ENCODE results near the gene DPM2. TPM values are rescaled to one million over a fixed set of nuclear protein-coding genes. Genes with fewer than 3 reads are reported as not detected.
A peak's percentile ranks its signal among the peaks of the same experiment; 100 is the strongest.

The DPM2 gene
- total RNA-seq, 1 donor from 2014 or later: 32.7 TPM

- Histone ChIP-seq H3K9me3 (ENCODE audit: insufficient read depth, low read depth, low read length) (no peaks in the 10 kb centered on the region), H3K4me3 (ENCODE audit: insufficient read depth, low read depth, low read length) (no peak overlapping the region), H3K9ac (ENCODE audit: low read length) (no peak overlapping the region), H3K27ac (ENCODE audit: low read depth, low read length) (no peak overlapping the region), H3K27me3 (ENCODE audit: insufficient read depth, low read length) (no peaks in the 10 kb centered on the region), H3K4me1 (ENCODE audit: insufficient read depth, low read length) (peaks cover 9% of the 10 kb centered on the region), H2AFZ (ENCODE audit: low read depth, low read length) (no peak overlapping the region), H4K20me1 (ENCODE audit: insufficient read depth, low read length) (peaks cover 16% of the 10 kb centered on the region), H3K79me2 (ENCODE audit: insufficient read depth, low read length) (peaks cover 13% of the 10 kb centered on the region), H3K4me2 (ENCODE audit: low read length) (no peak overlapping the region), H3K36me3 (ENCODE audit: insufficient read depth, low read length) (no peaks in the 10 kb centered on the region)
- no peak overlapping the region for H3K27ac Mint-ChIP-seq (ENCODE audit: unreplicated experiment)
- no peak for TF ChIP-seq CTCF (IDR thresholded peaks at IDR 0.05; ENCODE audit: insufficient read depth, low read depth, low read length)
- TF ChIP-seq EZH2 (IDR thresholded peaks at IDR 0.05; ENCODE audit: insufficient read depth, low read length): no peak
- H3K4me1 Mint-ChIP-seq (ENCODE audit: low read depth, unreplicated experiment): peaks cover 2% of the 10 kb centered on the region
- no peak for FAIRE-seq
- no peak overlapping the region for H3K4me3 Mint-ChIP-seq (ENCODE audit: unreplicated experiment)
- no peaks in the 10 kb centered on the region for H3K27me3 Mint-ChIP-seq (ENCODE audit: low read depth, unreplicated experiment)
- no peak for DNase-seq (ENCODE audit: low read depth)
- H3K36me3 Mint-ChIP-seq (ENCODE audit: low read depth, unreplicated experiment): peaks cover 7% of the 10 kb centered on the region
- no peaks in the 10 kb centered on the region for H3K9me3 Mint-ChIP-seq (ENCODE audit: unreplicated experiment)
These were observed 3.7 kb upstream of the DPM2 start for GRCh38 chr9:127941062-127941960.

GRCh38 chr9:127940593-127940992 lies 2.9 kb upstream of the DPM2 start:
- Histone ChIP-seq H3K79me2 (ENCODE audit: insufficient read depth, low read length) (peaks cover 20% of the 10 kb centered on the region), H4K20me1 (ENCODE audit: insufficient read depth, low read length) (peaks cover 23% of the 10 kb centered on the region), H3K4me1 (ENCODE audit: insufficient read depth, low read length) (peaks cover 16% of the 10 kb centered on the region), H3K9ac (ENCODE audit: low read length) (no peak overlapping the region), H3K27me3 (ENCODE audit: insufficient read depth, low read length) (no peaks in the 10 kb centered on the region), H3K27ac (ENCODE audit: low read depth, low read length) (no peak overlapping the region), H3K36me3 (ENCODE audit: insufficient read depth, low read length) (no peaks in the 10 kb centered on the region), H3K4me2 (ENCODE audit: low read length) (no peak overlapping the region), H2AFZ (ENCODE audit: low read depth, low read length) (no peak overlapping the region), H3K9me3 (ENCODE audit: insufficient read depth, low read depth, low read length) (no peaks in the 10 kb centered on the region), H3K4me3 (ENCODE audit: insufficient read depth, low read depth, low read length) (no peak overlapping the region)
- H3K4me3 Mint-ChIP-seq (ENCODE audit: unreplicated experiment): no peak overlapping the region
- no peak overlapping the region for H3K27ac Mint-ChIP-seq (ENCODE audit: unreplicated experiment)
- FAIRE-seq (no peak), DNase-seq (ENCODE audit: low read depth) (no peak)
- no peaks in the 10 kb centered on the region for H3K27me3 Mint-ChIP-seq (ENCODE audit: low read depth, unreplicated experiment)
- peaks cover 10% of the 10 kb centered on the region for H3K36me3 Mint-ChIP-seq (ENCODE audit: low read depth, unreplicated experiment)
- H3K9me3 Mint-ChIP-seq (ENCODE audit: unreplicated experiment): no peaks in the 10 kb centered on the region
- TF ChIP-seq CTCF (IDR thresholded peaks at IDR 0.05; ENCODE audit: insufficient read depth, low read depth, low read length) (no peak), EZH2 (IDR thresholded peaks at IDR 0.05; ENCODE audit: insufficient read depth, low read length) (no peak)
- peaks cover 9% of the 10 kb centered on the region for H3K4me1 Mint-ChIP-seq (ENCODE audit: low read depth, unreplicated experiment)

DNA sequence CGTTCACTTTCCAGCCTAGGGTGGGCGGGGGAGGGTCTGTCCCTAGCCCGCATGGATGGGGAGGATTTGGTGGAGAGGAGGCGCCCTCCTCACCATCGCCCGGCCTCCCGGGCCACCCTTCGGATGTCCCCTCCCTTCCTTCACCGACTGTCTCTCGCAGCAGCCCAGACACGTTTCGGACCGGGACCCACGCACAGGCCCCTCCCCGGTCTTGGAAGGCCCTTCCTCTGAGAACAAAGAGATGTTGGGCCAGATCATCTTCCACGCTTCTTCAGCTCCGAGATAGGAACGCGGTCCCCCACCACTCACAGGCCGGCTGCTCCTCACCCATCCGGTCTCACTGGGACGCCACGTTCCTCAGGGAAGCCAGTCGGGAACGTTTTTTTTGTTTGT lies 640 bp upstream of the DPM2 start:
- H4K20me1 ChIP-seq (ENCODE audit: insufficient read depth, low read length): peaks cover 31% of the 10 kb centered on the region
- H3K4me1 ChIP-seq (ENCODE audit: insufficient read depth, low read length): peaks cover 17% of the 10 kb centered on the region
- H3K27me3 ChIP-seq (ENCODE audit: insufficient read depth, low read length): no peaks in the 10 kb centered on the region
- no peak overlapping the region for H3K27ac ChIP-seq (ENCODE audit: low read depth, low read length)
- no peaks in the 10 kb centered on the region for H3K9me3 ChIP-seq (ENCODE audit: insufficient read depth, low read depth, low read length)
- H3K9ac ChIP-seq (ENCODE audit: low read length): peak overlapping the region; percentile 91
- Mint-ChIP-seq H3K36me3 (ENCODE audit: low read depth, unreplicated experiment) (peaks cover 10% of the 10 kb centered on the region), H3K4me3 (ENCODE audit: unreplicated experiment) (peak overlapping the region; percentile 70), H3K9me3 (ENCODE audit: unreplicated experiment) (no peaks in the 10 kb centered on the region), H3K27ac (ENCODE audit: unreplicated experiment) (no peak overlapping the region), H3K27me3 (ENCODE audit: low read depth, unreplicated experiment) (peaks cover 1% of the 10 kb centered on the region), H3K4me1 (ENCODE audit: low read depth, unreplicated experiment) (peaks cover 10% of the 10 kb centered on the region)
- DNase-seq (ENCODE audit: low read depth) (no peak), FAIRE-seq (no peak)
- peak overlapping the region; percentile 97 for H3K4me2 ChIP-seq (ENCODE audit: low read length)
- peaks cover 36% of the 10 kb centered on the region for H3K79me2 ChIP-seq (ENCODE audit: insufficient read depth, low read length)
- peak overlapping the region; percentile 85 for H3K4me3 ChIP-seq (ENCODE audit: insufficient read depth, low read depth, low read length)
- no peak for TF ChIP-seq CTCF (IDR thresholded peaks at IDR 0.05; ENCODE audit: insufficient read depth, low read depth, low read length)
- TF ChIP-seq EZH2 (IDR thresholded peaks at IDR 0.05; ENCODE audit: insufficient read depth, low read length): no peak
- peak overlapping the region; percentile 81 for H2AFZ ChIP-seq (ENCODE audit: low read depth, low read length)
- H3K36me3 ChIP-seq (ENCODE audit: insufficient read depth, low read length): no peaks in the 10 kb centered on the region
